Tibial nerve (tissue), 4 donors: Measurements from ENCODE around the gene ANO2. TPM values are rescaled to one million over a fixed set of nuclear protein-coding genes. Genes with fewer than 3 reads are reported as not detected.

Experiments
- DNase-seq, 2 donors: peaks; one replicate each; pipeline ENCODE4 v3.0.0-alpha.2; 2019; ENCODE audit warnings: low spot score in 2 of 2
- H3K27ac ChIP-seq, 4 donors: fragments of 200-600 bp; sonication (generic) in 3 of 4; one replicate each; pipeline ENCODE4 v1.5.1; 2017 to 2019; ENCODE audit warnings: mild to moderate bottlenecking in 1 of 4
- H3K27me3 ChIP-seq, 2 donors: fragments of 200-600 bp; sonication (generic) in 1 of 2; one replicate each; pipeline versions ENCODE4 v1.5.1 to v1.6.0; 2017 to 2019
- H3K36me3 ChIP-seq, 3 donors: fragments of 200-600 bp; sonication (generic); one replicate each; pipeline ENCODE4 v1.5.1; 2018 to 2019
- H3K4me1 ChIP-seq, 4 donors: fragments of 200-600 bp; sonication (generic) in 3 of 4; one replicate each; pipeline ENCODE4 v1.5.1; 2017 to 2019
- H3K4me3 ChIP-seq, 4 donors: fragments of 200-600 bp; sonication (generic) in 3 of 4; one replicate each; pipeline ENCODE4 v1.5.1; 2017 to 2019; ENCODE audit warnings: mild to moderate bottlenecking in 1 of 4, moderate library complexity in 1 of 4
- H3K9me3 ChIP-seq, 4 donors: fragments of 200-600 bp; sonication (generic) in 3 of 4; one replicate each; pipeline ENCODE4 v1.5.1; 2017 to 2019
- EP300 ChIP-seq, 2 donors: sonication (generic); formaldehyde crosslinking; IDR thresholded peaks; one replicate each; pipeline ENCODE4 v1.6.1; 2017; ENCODE audit warnings: antibody characterized with exemption in 2 of 2, mild to moderate bottlenecking in 1 of 2
- POLR2A ChIP-seq, 2 donors: fragments of 450-650 bp; IDR thresholded peaks; one replicate each; pipeline ENCODE4 v1.6.1; 2017; ENCODE audit warnings: antibody characterized with exemption in 2 of 2, mild to moderate bottlenecking in 2 of 2, moderate library complexity in 2 of 2
- WGBS, 2 donors: methylation state at CpG; one replicate each; pipeline ENCODE4 v1.1.5; 2018; 5-methylcytosine and 5-hydroxymethylcytosine counted together
- total RNA-seq, 4 donors: library from RNA; depleted of rRNA; stranded (reverse); fragments of >200 nt; gene quantifications; one replicate each; pipeline ENCODE4 v1.1.0, GENCODE V29; 2016
- TF ChIP-seq, protein P1 (sequence below), 5 experiments: fragments of 200-600 bp in 3 of 5; fragments of 450-650 bp in 2 of 5; sonication (generic) in 3 of 5; IDR thresholded peaks; one replicate each; pipeline ENCODE4 v1.5.1; 2016 to 2019; ENCODE audit warnings: antibody characterized with exemption in 5 of 5, mild to moderate bottlenecking in 3 of 5, moderate library complexity in 2 of 5

The ANO2 gene
- total RNA-seq, 4 donors from 2014 or later, result 13.8 to 23.2 (median 21.3) TPM

DNA sequence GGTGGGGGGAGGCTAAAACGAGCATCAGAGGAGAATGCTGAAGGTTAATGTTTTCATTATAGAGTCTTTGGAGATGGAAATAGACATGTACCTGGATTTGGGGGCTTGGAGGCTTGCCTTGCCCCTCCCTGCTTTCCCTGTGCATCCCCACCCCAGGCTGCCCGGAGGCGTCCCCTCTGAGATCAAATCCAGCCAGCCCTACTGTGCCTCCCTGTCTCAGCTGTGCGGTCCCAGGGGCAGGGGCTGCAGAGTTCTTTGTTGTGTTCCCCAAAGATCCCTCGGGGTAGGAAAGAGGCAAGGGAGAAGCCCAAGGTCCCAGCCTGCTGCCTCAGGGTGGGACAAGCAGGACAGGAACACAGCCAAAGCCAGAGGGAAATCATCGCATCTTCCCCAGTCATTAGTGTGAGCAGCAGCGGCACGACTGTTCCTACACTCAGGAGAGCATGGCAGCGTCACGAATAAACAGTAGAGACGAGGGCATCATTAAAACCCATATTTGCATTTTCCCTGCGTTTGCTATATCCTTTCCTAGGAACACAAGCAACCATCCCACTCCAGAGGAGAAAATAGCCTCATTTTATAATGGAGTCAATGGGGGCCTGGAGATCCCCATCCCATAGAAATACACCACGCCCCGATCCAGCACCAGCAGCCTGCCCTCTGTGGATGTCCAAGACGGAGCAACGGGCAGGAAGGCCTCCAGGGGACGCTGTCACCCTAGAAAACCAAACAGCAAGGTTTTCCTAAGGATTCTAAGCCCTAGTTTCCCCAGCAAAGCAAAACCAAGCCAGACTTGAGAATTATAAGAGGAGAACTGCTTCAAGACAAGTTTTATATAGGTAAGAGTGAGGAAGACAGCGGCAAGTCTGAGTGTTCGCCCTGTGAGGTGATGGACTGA is 32.4 kb downstream of the ANO2 start:
- Histone ChIP-seq H3K27me3 (no peaks in the 10 kb centered on the region), H3K4me3 (no peak overlapping the region), H3K9me3 (peaks cover 0 to 2% (median 0%) of the 10 kb centered on the region in 4 donors), H3K36me3 (no peaks in the 10 kb centered on the region), H3K4me1 (no peaks in the 10 kb centered on the region), H3K27ac (no peak overlapping the region)
- DNase-seq, result no peak
- WGBS, 2 donors, result 76 to 77% methylated on average over 19 of the region's 19 CpGs
- TF ChIP-seq POLR2A (IDR thresholded peaks at IDR 0.05), result no peak
- TF ChIP-seq, protein P1, sequence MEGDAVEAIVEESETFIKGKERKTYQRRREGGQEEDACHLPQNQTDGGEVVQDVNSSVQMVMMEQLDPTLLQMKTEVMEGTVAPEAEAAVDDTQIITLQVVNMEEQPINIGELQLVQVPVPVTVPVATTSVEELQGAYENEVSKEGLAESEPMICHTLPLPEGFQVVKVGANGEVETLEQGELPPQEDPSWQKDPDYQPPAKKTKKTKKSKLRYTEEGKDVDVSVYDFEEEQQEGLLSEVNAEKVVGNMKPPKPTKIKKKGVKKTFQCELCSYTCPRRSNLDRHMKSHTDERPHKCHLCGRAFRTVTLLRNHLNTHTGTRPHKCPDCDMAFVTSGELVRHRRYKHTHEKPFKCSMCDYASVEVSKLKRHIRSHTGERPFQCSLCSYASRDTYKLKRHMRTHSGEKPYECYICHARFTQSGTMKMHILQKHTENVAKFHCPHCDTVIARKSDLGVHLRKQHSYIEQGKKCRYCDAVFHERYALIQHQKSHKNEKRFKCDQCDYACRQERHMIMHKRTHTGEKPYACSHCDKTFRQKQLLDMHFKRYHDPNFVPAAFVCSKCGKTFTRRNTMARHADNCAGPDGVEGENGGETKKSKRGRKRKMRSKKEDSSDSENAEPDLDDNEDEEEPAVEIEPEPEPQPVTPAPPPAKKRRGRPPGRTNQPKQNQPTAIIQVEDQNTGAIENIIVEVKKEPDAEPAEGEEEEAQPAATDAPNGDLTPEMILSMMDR (IDR thresholded peaks at IDR 0.05), result no peak
- TF ChIP-seq EP300 (IDR thresholded peaks at IDR 0.05), result no peak

- H3K27ac ChIP-seq, result no peak overlapping the region
- WGBS, 2 donors, result 57 to 78% methylated on average over 3 of the region's 3 CpGs
- H3K4me3 ChIP-seq, result no peak overlapping the region
- no peak for DNase-seq
- H3K27me3 ChIP-seq, result no peaks in the 10 kb centered on the region
- H3K36me3 ChIP-seq, result no peaks in the 10 kb centered on the region
- TF ChIP-seq POLR2A (IDR thresholded peaks at IDR 0.05) (no peak), EP300 (IDR thresholded peaks at IDR 0.05) (no peak)
- TF ChIP-seq, protein P1 (IDR thresholded peaks at IDR 0.05), result no peak
- no peaks in the 10 kb centered on the region for H3K4me1 ChIP-seq
- H3K9me3 ChIP-seq, result peaks cover 0 to 7% (median 0%) of the 10 kb centered on the region in 4 donors
These were observed 33.0 kb downstream of the ANO2 start for GRCh38 chr12:5912011-5912410.

DNA sequence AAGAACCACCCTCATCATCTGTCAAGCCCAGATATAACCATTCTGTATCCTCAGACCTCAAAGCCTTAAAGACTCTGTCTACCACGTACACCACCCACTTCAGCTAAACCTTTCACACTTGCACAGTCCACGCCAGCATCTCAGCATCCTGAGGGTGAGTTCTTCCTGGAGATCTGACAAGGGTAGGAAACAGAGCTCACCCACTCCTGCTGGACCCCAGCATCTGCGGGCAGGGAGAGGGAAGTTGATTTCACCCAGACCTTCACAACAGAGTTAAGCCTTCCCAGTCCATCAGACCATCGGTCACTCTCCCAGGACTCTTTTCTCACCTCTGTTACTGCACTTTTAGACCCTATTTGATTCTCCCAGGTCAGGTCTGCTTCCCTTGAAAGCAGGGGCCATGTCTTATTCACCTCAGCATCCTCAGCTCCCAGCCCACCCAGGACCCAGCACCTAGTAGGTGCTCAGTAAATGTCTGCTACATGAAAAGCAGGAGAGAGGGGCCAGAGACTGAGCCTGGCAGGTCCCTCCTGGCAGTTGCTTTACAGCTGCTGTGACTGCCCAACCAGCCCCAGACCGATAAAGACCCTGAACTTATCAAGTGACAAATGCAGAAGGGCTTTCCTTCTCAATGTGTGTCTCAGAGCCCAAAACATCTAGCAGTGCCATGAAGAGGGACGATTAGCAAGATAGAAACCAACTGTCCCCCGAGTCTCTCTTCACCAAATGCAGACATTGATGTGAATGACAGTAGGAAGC is 34.1 kb downstream of the ANO2 start:
- Histone ChIP-seq H3K4me1 (no peaks in the 10 kb centered on the region), H3K27ac (no peak overlapping the region), H3K4me3 (no peak overlapping the region), H3K36me3 (no peaks in the 10 kb centered on the region), H3K9me3 (peaks cover 0 to 7% (median 0%) of the 10 kb centered on the region in 4 donors), H3K27me3 (no peaks in the 10 kb centered on the region)
- DNase-seq, result no peak
- TF ChIP-seq EP300 (IDR thresholded peaks at IDR 0.05) (no peak), POLR2A (IDR thresholded peaks at IDR 0.05) (no peak)
- TF ChIP-seq, protein P1 (IDR thresholded peaks at IDR 0.05), result no peak
- 86 to 87% methylated on average over 7 of the region's 7 CpGs for WGBS, 2 donors

- H3K4me3 ChIP-seq, result no peak overlapping the region
- no peak overlapping the region for H3K27ac ChIP-seq
- H3K36me3 ChIP-seq, result no peaks in the 10 kb centered on the region
- no peak for TF ChIP-seq POLR2A (IDR thresholded peaks at IDR 0.05)
- TF ChIP-seq, protein P1 (IDR thresholded peaks at IDR 0.05), result no peak
- TF ChIP-seq EP300 (IDR thresholded peaks at IDR 0.05), result no peak
- 90 to 91% methylated on average over 4 to 5 of the region's 5 CpGs for WGBS, 2 donors
- no peaks in the 10 kb centered on the region for H3K4me1 ChIP-seq
- peaks cover 0 to 7% (median 0%) of the 10 kb centered on the region in 4 donors for H3K9me3 ChIP-seq
- no peak for DNase-seq
- no peaks in the 10 kb centered on the region for H3K27me3 ChIP-seq
These were observed 35.5 kb downstream of the ANO2 start for GRCh38 chr12:5909560-5909959.

GRCh38 chr12:5908251-5908650 is 36.8 kb downstream of the ANO2 start:
- no peak overlapping the region for H3K27ac ChIP-seq
- WGBS, 2 donors, result 87 to 88% methylated on average over 7 of the region's 7 CpGs
- H3K4me3 ChIP-seq, result no peak overlapping the region
- peaks cover 0 to 7% (median 0%) of the 10 kb centered on the region in 4 donors for H3K9me3 ChIP-seq
- no peaks in the 10 kb centered on the region for H3K4me1 ChIP-seq
- no peaks in the 10 kb centered on the region for H3K36me3 ChIP-seq
- no peaks in the 10 kb centered on the region for H3K27me3 ChIP-seq
- no peak for DNase-seq
- TF ChIP-seq, protein P1 (IDR thresholded peaks at IDR 0.05), result no peak
- no peak for TF ChIP-seq POLR2A (IDR thresholded peaks at IDR 0.05)
- TF ChIP-seq EP300 (IDR thresholded peaks at IDR 0.05), result no peak
